Hematopoietic multipotent progenitor cell treated with erythropoietin and hydrocortisone succinate and interleukin-3 and kit ligand, for 8 days (in vitro differentiated cells): Measurements from ENCODE around the gene MRPL36.
"Not testable (repeated sequence)": the region's sequence is repeated elsewhere in the genome, so short reads cannot be mapped to it uniquely, and the experiment has no call there.

Experiments used
- DNase-seq: peaks from one replicate; pipeline ENCODE4 v3.0.0-alpha.2; 2015

MRPL36 gene

GRCh38 chr5:1799602-1800471 lies at the start of gene MRPL36:
TSS of gene MRPL36 (minus strand) at chr5:1799837. CDS start at chr5:1798935, 902 bp downstream.
- DNase-seq, result peak; percentile 90

GRCh38 chr5:1847611-1848010 lies 48.0 kb upstream of the MRPL36 start:
- DNase-seq, result no peak

GRCh38 chr5:1847056-1847455 lies 47.4 kb upstream of the MRPL36 start:
- DNase-seq, result no peak

GRCh38 chr5:1846583-1846982 lies 46.9 kb upstream of the MRPL36 start:
- DNase-seq, result no peak

- DNase-seq, result no peak
These were observed 46.1 kb upstream of the MRPL36 start for GRCh38 chr5:1845696-1846095.

- no peak for DNase-seq
These were observed 45.2 kb upstream of the MRPL36 start for GRCh38 chr5:1844708-1845436.

GRCh38 chr5:1843761-1844160 lies 44.1 kb upstream of the MRPL36 start:
- DNase-seq, result not testable (repeated sequence)

GRCh38 chr5:1842004-1842819 lies 42.6 kb upstream of the MRPL36 start:
- no peak for DNase-seq

- DNase-seq, result no peak
These were observed 41.3 kb upstream of the MRPL36 start for GRCh38 chr5:1840741-1841521.

- no peak for DNase-seq
These were observed 40.5 kb upstream of the MRPL36 start for GRCh38 chr5:1840071-1840547.

GRCh38 chr5:1838013-1838412 lies 38.4 kb upstream of the MRPL36 start:
- no peak for DNase-seq

GRCh38 chr5:1836891-1837880 lies 37.5 kb upstream of the MRPL36 start:
- no peak for DNase-seq

- DNase-seq, result no peak
These were observed 36.7 kb upstream of the MRPL36 start for GRCh38 chr5:1836176-1836890.

GRCh38 chr5:1835431-1835830 lies 35.8 kb upstream of the MRPL36 start:
- no peak for DNase-seq

- no peak for DNase-seq
These were observed 35.2 kb upstream of the MRPL36 start for GRCh38 chr5:1834721-1835429.

- DNase-seq, result no peak
These were observed 34.5 kb upstream of the MRPL36 start for GRCh38 chr5:1834022-1834551.

GRCh38 chr5:1833264-1834021 lies 33.8 kb upstream of the MRPL36 start:
- DNase-seq, result no peak

- no peak for DNase-seq
These were observed 33.0 kb upstream of the MRPL36 start for GRCh38 chr5:1832511-1833250.
